Measurements from ENCODE around the gene FARP1.

Gene FARP1

DNA sequence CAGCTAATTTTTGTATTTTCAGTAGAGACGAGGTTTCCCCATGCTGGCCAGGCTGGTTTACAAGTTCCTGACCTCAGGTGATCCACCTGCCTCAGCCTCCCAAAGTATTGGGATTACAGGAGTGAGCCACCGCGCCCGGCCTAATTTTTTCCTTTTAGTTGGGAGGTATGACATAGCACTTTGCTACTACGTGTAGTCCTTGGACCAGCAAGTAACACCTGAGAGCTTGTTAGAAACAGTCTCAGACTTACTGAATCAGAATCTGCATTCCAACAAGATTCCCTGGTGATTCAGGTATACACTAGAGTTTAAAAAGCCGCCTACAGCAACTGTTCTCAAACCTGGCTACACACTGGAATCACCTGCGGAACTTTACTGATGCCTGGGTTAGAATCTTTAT is 1.8 kb upstream of the FARP1 start:
- TF ChIP-seq, protein P1, sequence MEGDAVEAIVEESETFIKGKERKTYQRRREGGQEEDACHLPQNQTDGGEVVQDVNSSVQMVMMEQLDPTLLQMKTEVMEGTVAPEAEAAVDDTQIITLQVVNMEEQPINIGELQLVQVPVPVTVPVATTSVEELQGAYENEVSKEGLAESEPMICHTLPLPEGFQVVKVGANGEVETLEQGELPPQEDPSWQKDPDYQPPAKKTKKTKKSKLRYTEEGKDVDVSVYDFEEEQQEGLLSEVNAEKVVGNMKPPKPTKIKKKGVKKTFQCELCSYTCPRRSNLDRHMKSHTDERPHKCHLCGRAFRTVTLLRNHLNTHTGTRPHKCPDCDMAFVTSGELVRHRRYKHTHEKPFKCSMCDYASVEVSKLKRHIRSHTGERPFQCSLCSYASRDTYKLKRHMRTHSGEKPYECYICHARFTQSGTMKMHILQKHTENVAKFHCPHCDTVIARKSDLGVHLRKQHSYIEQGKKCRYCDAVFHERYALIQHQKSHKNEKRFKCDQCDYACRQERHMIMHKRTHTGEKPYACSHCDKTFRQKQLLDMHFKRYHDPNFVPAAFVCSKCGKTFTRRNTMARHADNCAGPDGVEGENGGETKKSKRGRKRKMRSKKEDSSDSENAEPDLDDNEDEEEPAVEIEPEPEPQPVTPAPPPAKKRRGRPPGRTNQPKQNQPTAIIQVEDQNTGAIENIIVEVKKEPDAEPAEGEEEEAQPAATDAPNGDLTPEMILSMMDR (IDR thresholded peaks at IDR 0.05; ENCODE audit: insufficient read depth, missing control alignments): no peak
- FAIRE-seq (no peak), DNase-seq (ENCODE audit: insufficient read length, low spot score) (no peak)

DNA sequence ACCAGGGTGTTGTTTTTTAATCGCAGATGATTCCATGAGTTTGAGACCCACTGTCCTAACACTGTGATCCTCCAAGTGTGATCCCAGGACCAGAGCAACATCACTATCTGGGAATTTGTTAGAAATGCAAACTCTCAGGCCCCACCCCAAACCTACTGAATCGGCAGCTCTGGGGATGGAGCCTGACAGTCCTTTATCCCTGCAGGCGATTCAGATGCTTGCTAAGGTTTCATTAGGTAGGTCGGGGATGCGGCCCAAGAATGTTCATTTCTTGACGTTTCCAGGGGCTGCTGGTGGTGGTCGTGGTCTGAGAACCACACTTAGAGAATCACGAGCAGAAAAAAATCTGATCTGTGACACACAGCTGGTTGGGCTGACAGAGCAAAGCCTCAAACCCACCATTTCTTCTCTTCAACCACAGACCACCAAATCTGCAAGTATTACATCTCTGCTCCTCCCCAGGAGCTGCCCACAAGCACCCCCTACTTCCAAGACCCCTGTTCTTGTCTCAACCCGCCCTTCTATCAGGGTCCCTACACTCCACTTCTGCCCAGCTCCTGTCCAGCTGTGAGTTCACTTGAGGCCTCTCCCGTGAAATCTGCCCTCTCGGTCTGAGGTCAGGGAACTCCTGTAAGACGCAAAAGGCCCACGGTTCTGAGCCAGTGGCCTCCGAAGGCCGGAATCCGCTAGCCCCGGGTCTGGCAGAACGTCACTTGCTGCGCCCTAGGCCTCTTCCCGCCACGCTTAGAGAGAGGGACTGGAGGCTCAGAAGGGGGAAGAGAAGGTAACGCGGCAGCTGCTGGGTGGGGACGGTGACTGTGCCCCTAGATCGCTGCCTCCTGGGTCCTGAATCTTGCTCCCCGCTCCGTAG is 1.1 kb upstream of the FARP1 start:
- FAIRE-seq (no peak), DNase-seq (ENCODE audit: insufficient read length, low spot score) (no peak)
- TF ChIP-seq, protein P1 (IDR thresholded peaks at IDR 0.05; ENCODE audit: insufficient read depth, missing control alignments): no peak

DNA sequence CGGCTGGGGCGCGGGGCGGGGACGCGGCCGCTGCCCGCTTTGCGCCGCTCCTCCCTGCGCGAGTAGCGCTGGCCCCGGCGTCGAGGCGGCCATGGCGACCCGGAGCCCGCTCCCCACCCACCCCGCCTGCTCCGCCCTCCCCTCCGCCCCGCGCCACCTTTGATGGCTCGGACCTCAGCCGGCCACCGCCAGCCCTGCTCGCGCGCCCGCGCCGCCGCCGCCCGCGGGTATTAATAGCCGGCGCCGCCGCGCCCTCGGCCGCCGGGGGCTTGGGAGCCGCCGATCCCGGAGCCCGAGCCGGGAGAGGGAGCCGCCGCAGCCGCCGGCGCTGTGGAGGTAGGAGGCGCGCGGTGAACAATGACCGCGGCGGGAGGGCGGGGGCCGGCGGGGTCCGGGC is 261 bp downstream of the FARP1 start:
- FAIRE-seq: no peak
- no peak for DNase-seq (ENCODE audit: insufficient read length, low spot score)
- TF ChIP-seq, protein P1 (IDR thresholded peaks at IDR 0.05; ENCODE audit: insufficient read depth, missing control alignments): no peak

DNA sequence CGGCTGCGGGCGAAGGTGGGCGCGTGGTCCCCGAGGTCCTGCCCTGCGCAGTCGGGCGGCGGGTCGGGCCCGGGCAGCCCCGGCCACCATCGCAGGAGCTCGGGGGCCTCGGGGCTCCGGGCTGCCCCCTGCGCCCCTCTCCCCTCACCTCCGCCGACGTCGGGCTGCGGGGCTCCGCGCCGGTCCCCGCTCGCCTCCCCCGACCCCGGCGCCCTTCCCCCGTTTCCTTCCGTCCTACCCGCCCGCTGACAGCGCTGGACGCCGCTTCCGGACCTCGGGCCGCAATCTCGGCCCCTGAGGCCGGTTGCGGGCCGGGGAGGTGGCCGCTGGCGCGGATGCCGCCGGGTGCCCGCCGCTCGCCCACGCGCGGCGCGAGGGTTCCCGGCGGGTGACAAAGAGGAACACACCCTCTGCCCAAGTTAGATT is 720 bp downstream of the FARP1 start:
- no peak for DNase-seq (ENCODE audit: insufficient read length, low spot score)
- TF ChIP-seq, protein P1 (IDR thresholded peaks at IDR 0.05; ENCODE audit: insufficient read depth, missing control alignments): no peak

DNA sequence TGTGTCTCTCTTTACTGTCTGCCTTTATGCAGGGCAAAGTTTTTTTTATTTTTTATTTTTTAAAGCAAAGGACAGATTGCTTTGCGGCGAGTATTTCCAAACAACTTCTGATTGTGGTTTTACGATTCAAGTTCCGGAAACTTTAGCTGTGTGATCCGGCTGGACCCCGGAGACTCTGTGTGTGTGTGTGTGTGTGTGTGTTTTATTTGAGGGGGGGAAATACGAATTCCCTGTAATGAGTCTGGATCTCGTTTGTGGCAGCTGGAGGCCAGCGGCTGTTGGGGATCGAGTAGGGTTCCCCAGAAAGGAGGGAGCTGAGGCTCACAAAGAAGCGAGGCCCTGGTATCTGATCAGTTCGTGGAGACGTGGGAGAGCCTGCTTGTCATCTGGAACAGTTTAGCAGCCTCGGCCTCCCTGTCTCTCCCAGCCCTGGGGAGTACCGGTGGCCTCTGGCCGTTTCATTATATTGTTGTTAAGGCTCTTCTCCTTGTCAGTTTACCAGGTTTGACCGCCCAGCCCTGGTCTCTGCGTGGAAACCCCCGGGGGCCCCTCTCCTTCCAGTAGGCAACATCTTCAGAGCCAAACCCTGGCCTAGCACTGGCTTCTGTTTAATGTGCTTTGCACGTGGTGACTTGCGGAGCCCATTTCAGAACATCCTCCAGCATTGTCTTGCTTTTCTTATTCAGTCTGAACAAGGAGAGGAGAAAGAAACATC is 1.3 kb downstream of the FARP1 start:
- TF ChIP-seq, protein P1 (IDR thresholded peaks at IDR 0.05; ENCODE audit: insufficient read depth, missing control alignments): no peak
- FAIRE-seq: no peak
- DNase-seq (ENCODE audit: insufficient read length, low spot score): no peak

More for the DNA sequence above, 720 bp downstream of the FARP1 start:
- no peak for FAIRE-seq

DNA sequence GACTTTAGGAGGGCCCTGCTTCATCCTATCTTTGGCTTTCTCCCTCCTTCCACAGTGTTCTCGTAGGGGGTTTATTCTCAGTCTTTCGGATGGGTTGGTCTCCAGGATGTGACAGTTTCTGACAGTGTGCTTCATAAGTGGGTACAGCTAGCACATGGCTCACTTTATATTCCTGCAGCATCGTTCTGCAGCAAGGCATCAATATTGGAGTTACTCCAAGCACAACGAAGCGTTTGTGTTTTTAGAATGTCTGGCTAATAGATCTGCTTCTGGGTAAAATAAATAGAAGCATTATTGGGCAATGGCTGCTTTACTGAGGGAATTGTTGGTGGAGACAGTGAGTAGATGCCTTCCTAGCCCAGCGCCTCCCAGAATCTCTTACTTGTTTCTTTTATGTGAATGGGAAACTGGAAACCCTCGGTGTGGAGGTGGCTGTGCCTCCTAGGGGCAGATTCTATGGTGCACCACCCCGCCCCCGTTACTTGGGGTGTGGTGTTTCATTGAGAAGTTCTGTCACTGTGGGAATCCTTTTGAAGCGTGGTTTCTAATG is 2.0 kb downstream of the FARP1 start:
- DNase-seq (ENCODE audit: insufficient read length, low spot score) (no peak), FAIRE-seq (no peak)
- TF ChIP-seq, protein P1 (IDR thresholded peaks at IDR 0.05; ENCODE audit: insufficient read depth, missing control alignments): no peak
